Testis (tissue), 2 donors: ENCODE measurements around the gene NOC2L.

Experiments used
- POLR2A ChIP-seq: fragments of 450-650 bp; IDR thresholded peaks from one replicate; pipeline ENCODE4 v1.6.1; 2017; ENCODE audit warnings: antibody characterized with exemption, mild to moderate bottlenecking, moderate library complexity
- TF ChIP-seq, protein P1 (sequence below), 3 experiments: fragments of 450-650 bp in 2 of 3; fragments of 200-600 bp in 1 of 3; sonication (generic) in 1 of 3; IDR thresholded peaks; one replicate each; pipeline ENCODE4 v1.5.1; 2016 to 2019; ENCODE audit warnings: antibody characterized with exemption in 3 of 3, mild to moderate bottlenecking in 2 of 3, moderate library complexity in 1 of 3

DNA sequence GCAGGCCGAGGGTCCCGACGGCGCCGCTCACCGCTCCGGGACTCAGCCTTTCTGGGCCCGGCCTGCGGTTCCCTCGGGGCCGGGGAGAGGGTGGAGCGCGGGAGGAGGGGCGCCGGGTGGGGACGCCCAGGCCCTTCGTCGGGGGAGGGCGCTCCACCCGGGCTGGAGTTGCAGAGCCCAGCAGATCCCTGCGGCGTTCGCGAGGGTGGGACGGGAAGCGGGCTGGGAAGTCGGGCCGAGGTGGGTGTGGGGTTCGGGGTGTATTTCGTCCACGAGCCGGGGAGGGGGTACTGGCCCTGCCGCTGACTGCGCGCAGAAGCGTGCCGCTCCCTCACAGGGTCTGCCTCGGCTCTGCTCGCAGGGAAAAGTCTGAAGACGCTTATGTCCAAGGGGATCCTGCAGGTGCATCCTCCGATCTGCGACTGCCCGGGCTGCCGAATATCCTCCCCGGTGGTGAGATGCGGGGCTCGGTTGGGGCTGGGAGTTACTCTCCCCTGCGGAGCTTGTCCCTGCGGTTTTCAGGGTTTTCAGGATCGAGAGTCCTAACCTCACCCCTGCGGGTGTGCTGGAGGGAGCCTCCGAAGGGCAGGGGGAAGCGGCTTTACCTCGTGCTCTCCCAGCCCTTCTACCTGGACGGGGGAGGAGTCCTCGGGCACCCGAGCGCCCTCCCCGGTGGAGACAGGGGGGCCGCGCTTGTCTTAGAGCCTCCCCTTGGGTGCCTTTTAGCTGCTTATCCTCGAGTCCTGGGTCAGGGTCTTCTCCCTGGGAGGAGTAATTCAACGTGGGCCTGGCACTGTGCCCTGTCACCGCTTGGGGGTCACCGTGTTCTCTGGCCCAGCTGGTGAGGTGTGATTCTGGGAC, 33.3 kb downstream of the NOC2L start:
- TF ChIP-seq, protein P1, sequence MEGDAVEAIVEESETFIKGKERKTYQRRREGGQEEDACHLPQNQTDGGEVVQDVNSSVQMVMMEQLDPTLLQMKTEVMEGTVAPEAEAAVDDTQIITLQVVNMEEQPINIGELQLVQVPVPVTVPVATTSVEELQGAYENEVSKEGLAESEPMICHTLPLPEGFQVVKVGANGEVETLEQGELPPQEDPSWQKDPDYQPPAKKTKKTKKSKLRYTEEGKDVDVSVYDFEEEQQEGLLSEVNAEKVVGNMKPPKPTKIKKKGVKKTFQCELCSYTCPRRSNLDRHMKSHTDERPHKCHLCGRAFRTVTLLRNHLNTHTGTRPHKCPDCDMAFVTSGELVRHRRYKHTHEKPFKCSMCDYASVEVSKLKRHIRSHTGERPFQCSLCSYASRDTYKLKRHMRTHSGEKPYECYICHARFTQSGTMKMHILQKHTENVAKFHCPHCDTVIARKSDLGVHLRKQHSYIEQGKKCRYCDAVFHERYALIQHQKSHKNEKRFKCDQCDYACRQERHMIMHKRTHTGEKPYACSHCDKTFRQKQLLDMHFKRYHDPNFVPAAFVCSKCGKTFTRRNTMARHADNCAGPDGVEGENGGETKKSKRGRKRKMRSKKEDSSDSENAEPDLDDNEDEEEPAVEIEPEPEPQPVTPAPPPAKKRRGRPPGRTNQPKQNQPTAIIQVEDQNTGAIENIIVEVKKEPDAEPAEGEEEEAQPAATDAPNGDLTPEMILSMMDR (IDR thresholded peaks at IDR 0.05): no peak
- no peak for TF ChIP-seq POLR2A
